Activated CD4-positive, alpha-beta memory T cell treated with anti-CD3 and anti-CD28 coated beads, Interleukin-2, amount 10 ng/mL, durations not matched to agents 7 days and 5 days (primary cell): ENCODE measurements around the gene CPEB3. TPM values are rescaled to one million over a fixed set of nuclear protein-coding genes. Genes with fewer than 3 reads are reported as not detected.

Experiments
- CTCF ChIA-PET: fragments of 350-600 bp; sonication (Branson Sonifier 250); formaldehyde crosslinking; loops from one replicate; lab custom pipeline; 2021; ENCODE audit warnings: antibody characterized with exemption, inconsistent platforms; lab: Charles Lee
- POLR2A ChIA-PET: fragments of 350-600 bp; sonication (Branson Sonifier 250); formaldehyde crosslinking; loops from one replicate; lab custom pipeline; 2021; ENCODE audit warnings: antibody characterized with exemption; lab: Charles Lee
- DNase-seq: peaks from one replicate; pipeline ENCODE4 v3.0.0-alpha.2; 2020
- H3K27ac Mint-ChIP-seq: one replicate; pipeline ENCODE4 v1.8.0; 2021; ENCODE audit warnings: mild to moderate bottlenecking, mixed read lengths
- H3K27me3 Mint-ChIP-seq: one replicate; pipeline ENCODE4 v1.8.0; 2021; ENCODE audit warnings: mixed read lengths
- H3K36me3 Mint-ChIP-seq: one replicate; pipeline ENCODE4 v1.8.0; 2021; ENCODE audit warnings: low read depth, mixed read lengths
- H3K4me1 Mint-ChIP-seq: one replicate; pipeline ENCODE4 v1.8.0; 2021; ENCODE audit warnings: mixed read lengths
- H3K4me3 Mint-ChIP-seq: one replicate; pipeline ENCODE4 v1.8.0; 2021; ENCODE audit warnings: mild to moderate bottlenecking, mixed read lengths
- H3K9me3 Mint-ChIP-seq: one replicate; pipeline ENCODE4 v1.8.0; 2021; ENCODE audit warnings: mixed read lengths
- total RNA-seq, 2 experiments: library from RNA; stranded (reverse); gene quantifications; one replicate each; pipeline ENCODE4 v1.2.3, GENCODE V29; 2021

Gene CPEB3
- total RNA-seq, 2 experiments from 2014 or later = 2.8 to 3.0 TPM

GRCh38 chr10:92298487-92298886, 7.6 kb upstream of the CPEB3 start:
- ChIA-PET CTCF (interaction anchor here (0.6 to 1.5 kb wide), 2 partner anchors 211 to 401 kb away, joined by 4 to 5 read pairs; no protein-coding TSS in a partner anchor), POLR2A (no interaction called here)
- H3K27me3 Mint-ChIP-seq = no peaks in the 10 kb centered on the region
- DNase-seq = no peak
- H3K36me3 Mint-ChIP-seq = peaks cover 21% of the 10 kb centered on the region
- no peak overlapping the region for H3K27ac Mint-ChIP-seq
- H3K4me1 Mint-ChIP-seq = peaks cover 23% of the 10 kb centered on the region
- no peak overlapping the region for H3K4me3 Mint-ChIP-seq
- no peaks in the 10 kb centered on the region for H3K9me3 Mint-ChIP-seq

DNA sequence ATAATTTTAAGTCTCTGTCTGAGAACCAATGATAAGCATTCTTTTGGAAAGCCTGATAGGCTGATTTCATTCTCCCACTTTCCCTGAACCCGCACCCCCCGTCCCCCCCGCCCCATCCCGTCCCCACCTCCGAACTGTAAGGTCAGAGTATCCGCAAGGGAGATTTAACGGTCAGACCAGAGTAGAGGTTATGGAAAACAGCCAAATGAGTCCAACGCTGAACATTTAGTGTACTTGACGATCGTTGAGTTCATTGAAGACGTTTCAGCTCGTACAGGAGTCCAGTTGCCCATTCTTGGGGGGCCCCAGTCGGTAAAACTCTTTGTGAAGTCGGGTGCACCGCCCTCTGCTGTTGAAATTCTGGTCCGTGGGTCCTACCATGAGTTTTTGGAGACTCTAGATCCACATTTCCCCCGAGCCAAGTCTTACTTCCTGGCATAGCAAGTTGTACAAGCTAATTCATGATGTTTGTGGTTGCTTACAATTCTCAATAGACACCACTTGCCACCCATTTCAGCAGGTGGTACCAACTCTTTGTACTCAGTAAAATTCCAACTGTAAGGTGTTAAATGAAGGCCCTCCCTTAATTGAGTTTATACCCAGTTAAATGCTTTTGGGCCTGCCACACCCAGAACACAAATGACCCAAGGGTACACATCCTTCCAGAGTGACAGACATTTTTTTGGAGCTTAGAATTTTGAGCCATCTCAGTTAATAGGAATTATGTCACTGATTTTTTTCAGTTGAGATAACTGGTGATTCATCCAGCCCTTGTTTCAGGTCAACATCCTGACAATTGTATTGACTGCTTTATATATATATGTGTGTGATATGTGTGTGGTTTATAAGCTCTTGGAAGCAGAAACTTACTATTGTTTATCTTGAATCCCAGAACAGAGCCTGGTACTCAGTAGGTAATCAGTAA, 1.3 kb upstream of the CPEB3 start:
- H3K27ac Mint-ChIP-seq = peak overlapping the region; percentile 65
- peak overlapping the region; percentile 86 for H3K4me3 Mint-ChIP-seq
- H3K27me3 Mint-ChIP-seq = no peaks in the 10 kb centered on the region
- peaks cover 29% of the 10 kb centered on the region for H3K4me1 Mint-ChIP-seq
- CTCF ChIA-PET = interaction anchor here (0.5 to 4.3 kb wide), 19 partner anchors 8 to 369 kb away, joined by 3 to 62 read pairs (median 4); partner anchors contain the start of gene BTAF1
- no peaks in the 10 kb centered on the region for H3K9me3 Mint-ChIP-seq
- POLR2A ChIA-PET = interaction anchor here (0.8 to 3.3 kb wide), 14 partner anchors 12 to 494 kb away, joined by 3 to 18 read pairs (median 8); partner anchors contain the start of genes BTAF1, KIF11 and TNKS2
- peak; percentile 65 for DNase-seq
- H3K36me3 Mint-ChIP-seq = peaks cover 10% of the 10 kb centered on the region

GRCh38 chr10:92291616-92291865, 663 bp upstream of the CPEB3 start:
- Mint-ChIP-seq H3K36me3 (peaks cover 10% of the 10 kb centered on the region), H3K9me3 (no peaks in the 10 kb centered on the region), H3K4me3 (peak overlapping the region; percentile 86), H3K4me1 (peaks cover 29% of the 10 kb centered on the region), H3K27me3 (no peaks in the 10 kb centered on the region), H3K27ac (peak overlapping the region; percentile 65)
- POLR2A ChIA-PET = interaction anchor here (0.8 to 3.3 kb wide), 20 partner anchors 13 to 557 kb away, joined by 3 to 18 read pairs (median 6); partner anchors contain the start of genes BTAF1, EXOC6, IDE and KIF11
- DNase-seq = no peak
- CTCF ChIA-PET = interaction anchor here (0.8 to 4.3 kb wide), 28 partner anchors 8 to 299 kb away, joined by 3 to 62 read pairs (median 4); no protein-coding TSS in a partner anchor

GRCh38 chr10:92290076-92290836, 622 bp downstream of the CPEB3 start:
- no peaks in the 10 kb centered on the region for H3K9me3 Mint-ChIP-seq
- CTCF ChIA-PET = interaction anchor here (0.7 to 4.3 kb wide), 20 partner anchors 15 to 285 kb away, joined by 3 to 62 read pairs (median 4); no protein-coding TSS in a partner anchor
- peaks cover 10% of the 10 kb centered on the region for H3K36me3 Mint-ChIP-seq
- peak; percentile 39 for DNase-seq
- H3K27me3 Mint-ChIP-seq = no peaks in the 10 kb centered on the region
- H3K4me3 Mint-ChIP-seq = peak overlapping the region; percentile 86
- H3K4me1 Mint-ChIP-seq = peaks cover 30% of the 10 kb centered on the region
- POLR2A ChIA-PET = interaction anchor here (0.6 to 3.3 kb wide), 25 partner anchors 10 to 558 kb away, joined by 3 to 18 read pairs (median 4); partner anchors contain the start of genes BTAF1, EXOC6, IDE and KIF11
- peak overlapping the region; percentile 70 for H3K27ac Mint-ChIP-seq

DNA sequence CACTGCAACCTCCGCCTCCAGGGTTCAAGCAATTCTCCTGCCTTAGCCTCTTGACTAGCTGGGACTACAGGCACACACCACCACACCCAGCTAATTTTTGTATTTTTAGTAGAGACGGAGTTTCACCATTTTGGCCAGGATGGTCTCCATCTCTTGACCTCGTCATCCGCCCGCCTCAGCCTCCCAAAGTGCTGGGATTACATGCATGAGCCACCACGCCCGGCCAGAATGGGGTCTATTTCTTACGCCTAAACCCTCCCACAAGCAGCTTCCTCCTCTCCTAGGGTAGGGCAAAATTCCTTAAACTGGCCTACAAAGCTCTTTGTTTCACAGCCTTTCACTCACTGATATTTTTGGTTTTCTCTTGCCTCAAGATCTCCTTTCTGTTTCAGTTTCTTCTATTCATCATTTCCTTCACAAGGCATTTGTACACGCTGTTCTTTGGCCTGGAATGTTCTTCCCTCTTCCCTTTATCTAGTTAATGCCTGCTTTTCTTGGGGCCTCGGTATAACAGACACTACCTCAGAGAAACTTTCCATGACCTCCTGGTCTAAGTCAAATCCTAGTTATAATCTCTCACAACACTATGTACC, 6.7 kb downstream of the CPEB3 start:
- no peak for DNase-seq
- Mint-ChIP-seq H3K4me3 (peak overlapping the region; percentile 15), H3K36me3 (peaks cover 4% of the 10 kb centered on the region), H3K27me3 (no peaks in the 10 kb centered on the region), H3K4me1 (peaks cover 21% of the 10 kb centered on the region), H3K27ac (peak overlapping the region; percentile 50), H3K9me3 (no peaks in the 10 kb centered on the region)
- POLR2A ChIA-PET = no interaction called here
- CTCF ChIA-PET = interaction anchor here (0.7 to 1.2 kb wide), 2 partner anchors 8 to 103 kb away, joined by 3 to 4 read pairs; no protein-coding TSS in a partner anchor

DNA sequence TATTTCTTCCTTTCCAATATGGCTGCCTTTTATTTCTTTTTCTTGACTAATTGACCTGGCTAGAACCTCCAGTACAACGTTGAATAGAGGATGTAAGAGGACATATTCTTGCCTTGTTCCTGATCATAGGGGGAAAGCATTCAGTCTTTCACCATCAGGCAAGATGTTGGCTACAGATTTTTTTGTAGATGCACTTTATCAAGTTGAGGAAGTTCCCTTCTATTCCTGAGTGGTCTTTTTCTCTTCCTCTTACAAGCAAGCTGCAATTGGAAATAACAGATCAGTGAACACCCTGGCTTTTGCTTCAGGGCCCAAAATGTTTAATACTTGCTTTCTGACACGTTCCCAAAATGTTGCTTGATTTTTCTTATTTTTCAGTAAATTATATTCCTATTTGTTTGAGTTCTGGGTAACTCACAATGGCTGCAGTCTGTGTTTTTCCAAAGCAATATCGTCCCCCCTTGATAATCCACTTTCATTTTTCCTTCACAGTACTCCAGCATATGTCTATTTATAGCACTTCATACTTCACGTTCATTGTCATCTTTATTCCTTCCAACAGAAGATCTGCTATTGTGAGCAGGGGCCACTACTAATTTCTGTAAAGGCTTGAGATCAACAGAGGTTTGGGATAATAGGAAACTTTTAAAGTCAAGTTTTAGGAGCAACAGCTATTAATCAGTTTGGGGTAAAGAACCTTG, 11.7 kb downstream of the CPEB3 start:
- ChIA-PET CTCF (interaction anchor here (2.4 kb wide), 1 partner anchor 12 kb away, joined by 5 read pairs; the partner anchor contains the start of gene MARCHF5), POLR2A (interaction anchor here (0.7 kb wide), 1 partner anchor 11 kb away, joined by 3 read pairs; no protein-coding TSS in a partner anchor)
- Mint-ChIP-seq H3K4me1 (peaks cover 5% of the 10 kb centered on the region), H3K36me3 (no peaks in the 10 kb centered on the region), H3K9me3 (no peaks in the 10 kb centered on the region), H3K27me3 (no peaks in the 10 kb centered on the region), H3K27ac (no peak overlapping the region), H3K4me3 (no peak overlapping the region)
- no peak for DNase-seq

DNA sequence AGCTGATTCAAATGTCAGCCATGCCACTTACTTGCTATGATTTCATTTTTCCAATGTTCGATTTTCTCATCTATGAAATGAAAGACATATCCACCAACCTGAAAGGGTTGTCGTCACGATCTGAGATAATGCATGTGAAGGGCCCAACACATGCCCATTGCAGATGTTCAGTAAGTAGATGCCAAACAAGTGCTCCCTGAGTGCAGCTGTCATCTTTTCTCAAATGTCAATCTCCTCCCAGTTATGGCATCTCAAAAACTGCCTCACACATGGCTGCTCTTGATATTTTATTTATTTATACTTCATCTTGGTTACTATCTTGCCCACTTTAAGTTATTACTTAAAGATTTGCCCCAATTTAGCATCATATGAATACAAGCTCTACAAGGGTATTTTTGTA, 16.8 kb downstream of the CPEB3 start:
- Mint-ChIP-seq H3K27me3 (no peaks in the 10 kb centered on the region), H3K27ac (no peak overlapping the region), H3K9me3 (no peaks in the 10 kb centered on the region), H3K4me1 (no peaks in the 10 kb centered on the region), H3K4me3 (no peak overlapping the region), H3K36me3 (peaks cover 2% of the 10 kb centered on the region)
- ChIA-PET POLR2A (interaction anchor here (0.7 to 1.4 kb wide), 2 partner anchors 17 to 29 kb away, joined by 3 to 8 read pairs; partner anchors contain the start of genes CPEB3 and MARCHF5), CTCF (interaction anchor here (0.5 kb wide), 1 partner anchor 93 kb away, joined by 4 read pairs; no protein-coding TSS in a partner anchor)
- DNase-seq = no peak

DNA sequence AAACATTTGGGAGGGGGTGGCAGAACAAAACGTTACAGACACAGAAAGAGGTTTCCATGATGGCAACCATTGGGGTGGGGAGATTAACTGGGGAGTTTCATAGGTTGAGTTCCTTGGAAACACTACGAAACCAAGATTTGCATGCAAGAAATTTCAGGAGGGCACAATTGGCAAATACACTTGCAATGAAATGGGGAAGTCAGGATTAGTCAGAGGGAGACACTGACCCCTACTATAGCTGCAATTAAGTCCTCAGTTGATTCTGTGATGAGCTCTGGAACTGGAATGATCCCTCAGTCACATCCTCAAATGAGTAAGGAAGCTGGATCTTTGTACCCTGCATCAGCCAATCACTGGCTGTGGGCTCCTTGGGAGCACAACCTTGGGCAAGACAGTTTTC, 22.1 kb downstream of the CPEB3 start:
- Mint-ChIP-seq H3K4me1 (peaks cover 11% of the 10 kb centered on the region), H3K27me3 (no peaks in the 10 kb centered on the region), H3K4me3 (no peak overlapping the region), H3K27ac (no peak overlapping the region), H3K9me3 (no peaks in the 10 kb centered on the region), H3K36me3 (peaks cover 6% of the 10 kb centered on the region)
- no peak for DNase-seq
- ChIA-PET POLR2A (interaction anchor here (1.1 kb wide), 1 partner anchor 21 kb away, joined by 5 read pairs; no protein-coding TSS in a partner anchor), CTCF (no interaction called here)

DNA sequence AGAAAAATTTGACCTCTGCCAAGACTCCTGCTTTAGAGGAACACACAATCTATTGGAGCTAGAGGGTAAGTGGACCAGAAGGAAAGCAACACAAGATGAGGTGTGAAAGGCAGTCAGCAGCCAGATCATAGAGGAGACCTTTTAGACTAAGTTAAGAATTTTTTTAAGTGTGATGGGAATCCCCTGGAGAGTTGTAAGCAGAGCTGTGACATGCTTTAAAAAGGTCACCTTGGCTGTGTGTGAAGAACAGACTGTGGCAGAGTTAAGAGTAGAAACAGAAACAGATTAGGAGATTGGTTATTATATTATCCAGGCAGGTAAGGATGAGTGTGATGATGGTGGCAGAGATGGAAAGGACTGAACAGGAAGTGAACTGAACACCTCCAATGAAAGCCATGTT, 23.5 kb downstream of the CPEB3 start:
- no peak for DNase-seq
- H3K27ac Mint-ChIP-seq = no peak overlapping the region
- H3K4me3 Mint-ChIP-seq = no peak overlapping the region
- no peaks in the 10 kb centered on the region for H3K9me3 Mint-ChIP-seq
- ChIA-PET CTCF (interaction anchor here (1.5 kb wide), 1 partner anchor 23 kb away, joined by 5 read pairs; the partner anchor contains the start of genes CPEB3 and MARCHF5), POLR2A (no interaction called here)
- H3K27me3 Mint-ChIP-seq = no peaks in the 10 kb centered on the region
- peaks cover 6% of the 10 kb centered on the region for H3K36me3 Mint-ChIP-seq
- H3K4me1 Mint-ChIP-seq = peaks cover 11% of the 10 kb centered on the region

DNA sequence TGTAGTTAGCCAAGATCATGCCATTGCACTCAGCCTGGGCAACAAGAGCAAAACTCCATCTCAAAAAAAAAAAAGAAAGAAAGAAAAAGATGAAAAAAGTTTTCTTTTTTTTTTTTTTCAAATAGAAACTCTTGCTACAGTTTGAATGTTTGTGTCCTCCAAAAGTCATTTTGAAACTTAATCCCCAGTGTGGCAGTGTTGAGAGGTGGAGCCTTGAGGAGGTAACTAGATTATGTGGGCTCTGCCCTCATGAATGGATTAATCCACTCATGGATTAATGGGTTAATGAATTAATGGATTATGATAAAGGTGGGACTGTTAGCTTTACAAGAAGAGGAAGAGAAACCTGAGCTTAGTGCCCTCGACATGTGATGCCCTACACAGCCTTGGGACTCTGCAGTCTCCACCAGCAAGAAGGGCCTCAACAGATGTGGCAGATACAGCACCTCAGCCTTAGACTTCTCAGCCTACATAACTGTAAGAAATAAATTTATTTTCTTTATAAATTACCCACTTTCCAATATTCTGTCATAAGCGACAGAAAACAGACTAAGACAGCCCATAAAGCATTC, 25.1 kb downstream of the CPEB3 start:
- no peak for DNase-seq
- Mint-ChIP-seq H3K27ac (no peak overlapping the region), H3K4me1 (peaks cover 11% of the 10 kb centered on the region), H3K9me3 (no peaks in the 10 kb centered on the region), H3K36me3 (peaks cover 4% of the 10 kb centered on the region), H3K4me3 (no peak overlapping the region), H3K27me3 (no peaks in the 10 kb centered on the region)
- CTCF ChIA-PET = interaction anchor here (1.5 kb wide), 1 partner anchor 25 kb away, joined by 5 read pairs; the partner anchor contains the start of genes CPEB3 and MARCHF5
- POLR2A ChIA-PET = no interaction called here

DNA sequence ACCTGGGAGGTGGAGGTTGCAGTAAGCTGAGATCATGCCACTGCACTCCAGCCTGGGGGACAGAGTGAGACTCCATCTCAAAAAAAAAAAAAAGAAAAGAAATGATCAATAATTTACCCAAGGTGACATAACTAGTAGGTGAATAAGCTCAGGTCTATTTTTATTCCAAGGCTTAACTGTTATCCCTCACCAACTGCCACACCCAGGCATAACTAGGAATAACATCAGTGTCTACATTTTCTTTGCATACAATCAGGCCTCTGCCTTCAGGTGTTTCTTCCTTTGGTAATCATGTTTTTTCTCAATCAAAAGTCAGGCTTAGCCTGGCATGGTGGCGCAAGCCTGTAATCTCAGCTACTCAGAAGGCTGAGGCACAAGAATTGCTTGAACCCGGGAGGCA, 26.6 kb downstream of the CPEB3 start:
- Mint-ChIP-seq H3K27ac (no peak overlapping the region), H3K4me3 (no peak overlapping the region), H3K27me3 (no peaks in the 10 kb centered on the region), H3K4me1 (peaks cover 11% of the 10 kb centered on the region), H3K9me3 (no peaks in the 10 kb centered on the region), H3K36me3 (peaks cover 4% of the 10 kb centered on the region)
- DNase-seq = no peak
- ChIA-PET POLR2A (no interaction called here), CTCF (interaction anchor here (0.6 to 1.4 kb wide), 2 partner anchors 27 to 58 kb away, joined by 3 to 5 read pairs; partner anchors contain the start of genes CPEB3 and MARCHF5)
